RWPE1 (cell line): Measurements from ENCODE around the gene ARGLU1.

ENCODE experiments used
- CTCF ChIA-PET: fragments of 350-600 bp; sonication (Branson Sonifier 250); formaldehyde crosslinking; extraction: SDS; loops from one replicate; lab custom pipeline; 2021; lab: Yijun Ruan, JAX
- POLR2A ChIA-PET: fragments of 400-600 bp; formaldehyde crosslinking; extraction: SDS; loops from one replicate; lab custom pipeline; 2020; ENCODE audit warnings: antibody characterized with exemption; ENCODE audit not compliant: low non-redundant PET; lab: Yijun Ruan, JAX
- DNase-seq: peaks from one replicate; pipeline ENCODE4 v3.0.0; 2012; ENCODE audit warnings: low spot score
- H3K27ac ChIP-seq: fragments of 450-650 bp; 2 replicates; pipeline ENCODE4 v1.5.1; 2017
- CTCF ChIP-seq: fragments of 450-650 bp; conservative IDR thresholded peaks from 2 replicates; pipeline ENCODE4 v1.5.1; 2017; ENCODE audit warnings: low read depth, mild to moderate bottlenecking

The ARGLU1 gene

GRCh38 chr13:106500445-106500844, 67.5 kb downstream of the ARGLU1 start:
- DNase-seq = no peak
- CTCF ChIA-PET = interaction anchor here (0.6 to 0.7 kb wide), 2 partner anchors 17 to 496 kb away, joined by 3 to 4 read pairs; no protein-coding TSS in a partner anchor

DNA sequence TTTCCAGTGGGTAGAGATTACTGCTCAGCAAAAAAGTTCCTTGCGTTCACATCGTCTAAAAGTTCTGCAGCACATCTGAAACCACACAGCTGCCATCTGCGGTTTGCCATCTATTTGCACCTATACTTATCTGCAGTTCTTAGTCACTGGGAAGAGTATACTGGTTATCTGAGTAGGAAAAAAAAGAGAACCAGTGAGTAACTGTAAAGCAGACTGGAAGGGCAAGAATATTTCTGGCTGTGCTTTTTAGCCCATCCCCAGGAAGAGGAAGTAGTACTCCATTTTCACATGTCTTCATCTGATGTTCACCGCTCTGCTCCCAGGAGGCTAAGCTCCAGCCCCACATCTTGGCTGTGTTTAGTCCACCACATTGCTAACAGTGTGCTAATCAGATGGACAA, 68.0 kb downstream of the ARGLU1 start:
- POLR2A ChIA-PET = no interaction called here
- H3K27ac ChIP-seq = no peak overlapping the region
- no peak for TF ChIP-seq CTCF
- CTCF ChIA-PET = interaction anchor here (0.6 kb wide), 2 partner anchors 17 to 496 kb away, joined by 3 to 5 read pairs; no protein-coding TSS in a partner anchor
- DNase-seq = no peak

More at GRCh38 chr13:106500445-106500844, 67.5 kb downstream of the ARGLU1 start:
- POLR2A ChIA-PET = no interaction called here
- TF ChIP-seq CTCF = no peak
- no peak overlapping the region for H3K27ac ChIP-seq

GRCh38 chr13:106499113-106499512, 68.8 kb downstream of the ARGLU1 start:
- H3K27ac ChIP-seq = no peak overlapping the region
- POLR2A ChIA-PET = no interaction called here
- no peak for TF ChIP-seq CTCF
- no peak for DNase-seq
- CTCF ChIA-PET = no interaction called here

GRCh38 chr13:106498571-106498970, 69.4 kb downstream of the ARGLU1 start:
- no peak overlapping the region for H3K27ac ChIP-seq
- CTCF ChIA-PET = no interaction called here
- POLR2A ChIA-PET = no interaction called here
- TF ChIP-seq CTCF = no peak
- no peak for DNase-seq

GRCh38 chr13:106498158-106498557, 69.8 kb downstream of the ARGLU1 start:
- TF ChIP-seq CTCF = no peak
- CTCF ChIA-PET = no interaction called here
- DNase-seq = no peak
- no peak overlapping the region for H3K27ac ChIP-seq
- POLR2A ChIA-PET = no interaction called here

DNA sequence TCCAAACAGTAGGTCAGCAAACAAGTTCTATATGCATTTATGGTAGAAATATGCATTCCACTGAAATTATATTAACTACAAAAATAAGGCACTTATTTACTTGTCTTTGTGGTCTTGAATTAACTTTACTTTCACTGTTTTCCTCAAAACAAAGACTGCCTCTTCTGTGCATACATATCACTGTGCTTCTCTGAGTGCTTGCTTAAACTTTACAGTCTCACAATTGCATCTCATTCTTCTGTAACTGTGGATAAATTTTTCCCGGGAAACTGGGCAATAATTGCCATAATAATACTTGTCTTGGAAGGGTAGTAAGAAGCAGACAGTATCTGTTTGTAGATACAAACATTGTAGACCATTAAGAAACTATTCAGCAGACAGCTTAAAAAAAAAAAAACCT, 70.9 kb downstream of the ARGLU1 start:
- DNase-seq = no peak
- no peak for TF ChIP-seq CTCF
- ChIA-PET CTCF (interaction anchor here (0.7 kb wide), 1 partner anchor 16 kb away, joined by 5 read pairs; no protein-coding TSS in a partner anchor), POLR2A (no interaction called here)
- no peak overlapping the region for H3K27ac ChIP-seq
